HepG2 (cell line): ENCODE measurements around the gene LHFPL2. TPM values are rescaled to one million over a fixed set of nuclear protein-coding genes. Genes with fewer than 3 reads are reported as not detected.
A peak's percentile ranks its signal among the peaks of the same experiment; 100 is the strongest.

Experiments used
- ATAC-seq: fragments of 200-7000 bp; cut with Tn5 transposase; 3 replicates; pipeline ENCODE4 v1.9.1; 2020; ENCODE audit warnings: mild to moderate bottlenecking, moderate library complexity
- BruUV-seq: library from RNA; stranded (reverse); fragments of 400-500 nt; replicated peaks from 2 replicates; lab custom pipeline; 2021; lab: Mats Ljungman, UMichigan
- CTCF ChIA-PET: fragments of 300-600 bp; formaldehyde crosslinking; extraction: SDS; loops from one replicate; lab custom pipeline; 2021; ENCODE audit warnings: low total read pairs, inconsistent platforms, low intra/inter-chr PET ratio; lab: Yijun Ruan, JAX
- POLR2A ChIA-PET: fragments of 350-600 bp; sonication (Branson Sonifier 250); formaldehyde crosslinking; loops from one replicate; lab custom pipeline; 2020; ENCODE audit warnings: antibody characterized with exemption, inconsistent platforms; lab: Yijun Ruan, JAX
- DNase-seq: peaks from one replicate; pipeline ENCODE4 v3.0.0-alpha.2; 2015; ENCODE audit warnings: low spot score
- FAIRE-seq: peaks from 3 replicates; lab custom pipeline; 2011; peaks lifted over from hg19 to GRCh38; lab: Jason Lieb, UNC
- H2AFZ ChIP-seq: one replicate; pipeline ENCODE4 v1.6.1; 2011; ENCODE audit warnings: low read length, inconsistent platforms
- H3K27ac ChIP-seq: fragments of 300-600 bp; 3 replicates; pipeline ENCODE4 v1.8.0; 2011; ENCODE audit warnings: mixed run types, mild to moderate bottlenecking, mixed read lengths, low read length, inconsistent platforms; ENCODE audit not compliant: insufficient read depth; ENCODE audit errors: extremely low read length
- H3K27me3 ChIP-seq, 2 experiments: fragments of 200-600 bp in 1 of 2; 2 replicates in 1 of 2; 3 replicates in 1 of 2; pipeline versions ENCODE4 v1.6.0 to v1.8.0; 2011; ENCODE audit warnings: low read length in 2 of 2, mild to moderate bottlenecking in 2 of 2, moderate library complexity in 2 of 2, inconsistent platforms in 1 of 2; ENCODE audit not compliant: insufficient read depth in 2 of 2, control insufficient read depth in 1 of 2
- H3K36me3 ChIP-seq, 2 experiments: fragments of 200-600 bp in 1 of 2; replicated peaks in 1 of 2; 2 replicates in 1 of 2; 3 replicates in 1 of 2; pipeline versions ENCODE4 v1.5.1 to v1.8.0; 2011; ENCODE audit warnings: low read length in 2 of 2, inconsistent platforms in 1 of 2; ENCODE audit not compliant: insufficient read depth in 2 of 2, control insufficient read depth in 1 of 2
- H3K4me1 ChIP-seq: 2 replicates; pipeline ENCODE4 v1.5.1; 2012; ENCODE audit warnings: low read length, inconsistent platforms; ENCODE audit not compliant: insufficient read depth
- H3K4me2 ChIP-seq: 2 replicates; pipeline ENCODE4 v1.6.0; 2011; ENCODE audit warnings: low read depth, low read length, inconsistent platforms
- H3K4me3 ChIP-seq, 3 experiments: fragments of 200-600 bp in 1 of 3; sonication (generic), shearing (Covaris generic) in 1 of 3; replicated peaks in 1 of 3; 2 replicates each; pipeline ENCODE4 v1.5.1; 2011 to 2016; ENCODE audit warnings: low read length in 3 of 3, inconsistent platforms in 2 of 3, low read depth in 2 of 3, mild to moderate bottlenecking in 2 of 3, control low read depth in 1 of 3, mixed read lengths in 1 of 3; ENCODE audit not compliant: insufficient read depth in 1 of 3
- H3K79me2 ChIP-seq: one replicate; pipeline ENCODE4 v1.6.1; 2011; ENCODE audit warnings: low read length, inconsistent platforms; ENCODE audit not compliant: insufficient read depth
- H3K9ac ChIP-seq: 2 replicates; pipeline ENCODE4 v1.6.0; 2011; ENCODE audit warnings: mild to moderate bottlenecking, low read depth, low read length, inconsistent platforms; ENCODE audit not compliant: insufficient read depth
- H3K9me3 ChIP-seq: 2 replicates; pipeline ENCODE4 v1.5.1; 2012; ENCODE audit warnings: mild to moderate bottlenecking, low read length
- H4K20me1 ChIP-seq: 2 replicates; pipeline ENCODE4 v1.6.0; 2011; ENCODE audit warnings: inconsistent platforms, mild to moderate bottlenecking, low read length, moderate library complexity; ENCODE audit not compliant: insufficient read depth
- ERF ChIP-seq: IDR thresholded peaks from 2 replicates; pipeline ENCODE4 v1.6.1; 2018; ENCODE audit warnings: missing biosample characterization, missing genetic modification reagents
- IRF2 ChIP-seq: IDR thresholded peaks from 2 replicates; pipeline ENCODE4 v1.6.1; 2018; ENCODE audit warnings: missing genetic modification reagents, missing compliant biosample characterization
- ISL2 ChIP-seq: sonication (generic); formaldehyde crosslinking; IDR thresholded peaks from 2 replicates; pipeline ENCODE4 v1.5.0; 2020; ENCODE audit warnings: missing genetic modification reagents
- KDM1A ChIP-seq: IDR thresholded peaks from 2 replicates; pipeline ENCODE4 v1.6.1; 2016; ENCODE audit warnings: missing compliant biosample characterization
- KLF12 ChIP-seq: sonication (generic); formaldehyde crosslinking; IDR thresholded peaks from 2 replicates; pipeline ENCODE4 v1.4.0; 2020; ENCODE audit warnings: missing genetic modification reagents, borderline replicate concordance
- KLF6 ChIP-seq: IDR thresholded peaks from 2 replicates; pipeline ENCODE4 v1.8.0; 2016; ENCODE audit warnings: missing biosample characterization, missing genetic modification reagents
- POLR2A ChIP-seq, 2 experiments: IDR thresholded peaks; 2 replicates each; pipeline ENCODE4 v1.6.1; 2011; ENCODE audit warnings: low read depth in 2 of 2, low read length in 2 of 2, mild to moderate bottlenecking in 1 of 2, moderate library complexity in 1 of 2; ENCODE audit not compliant: insufficient read depth in 1 of 2
- RAD21 ChIP-seq: fragments of 450-650 bp; formaldehyde crosslinking; IDR thresholded peaks from 2 replicates; pipeline ENCODE4 v1.5.0; 2020; ENCODE audit warnings: mild to moderate bottlenecking
- TAF1 ChIP-seq: sonication (generic); formaldehyde crosslinking; IDR thresholded peaks from 2 replicates; pipeline ENCODE4 v1.4.0; 2020; ENCODE audit warnings: missing genetic modification reagents
- ZBTB7B ChIP-seq: sonication (generic); formaldehyde crosslinking; IDR thresholded peaks from 2 replicates; pipeline ENCODE4 v1.4.0; 2020; ENCODE audit warnings: missing genetic modification reagents
- ZFX ChIP-seq: sonication (generic); formaldehyde crosslinking; IDR thresholded peaks from 2 replicates; pipeline ENCODE4 v1.4.0; 2020; ENCODE audit warnings: mild to moderate bottlenecking, low read depth, missing genetic modification reagents, moderate library complexity
- ZHX1 ChIP-seq: sonication (generic); formaldehyde crosslinking; IDR thresholded peaks from 2 replicates; pipeline ENCODE4 v1.8.1; 2022; ENCODE audit warnings: low read depth, mild to moderate bottlenecking, missing genetic modification reagents
- ZMAT5 ChIP-seq: sonication (generic); formaldehyde crosslinking; IDR thresholded peaks from 2 replicates; pipeline ENCODE4 v1.5.0; 2020; ENCODE audit warnings: mild to moderate bottlenecking, low read depth, missing genetic modification reagents, borderline replicate concordance
- ZNF772 ChIP-seq: sonication (generic); formaldehyde crosslinking; IDR thresholded peaks from 2 replicates; pipeline ENCODE4 v1.5.0; 2020; ENCODE audit warnings: mild to moderate bottlenecking, missing genetic modification reagents
- WGBS: methylation state at CpG from one replicate; pipeline ENCODE4 v1.1.6; 2017; ENCODE audit warnings: low lambda C conversion rate; 5-methylcytosine and 5-hydroxymethylcytosine counted together
- in situ Hi-C: cut with HindIII; loops from 2 replicates; pipeline ENCODE4 v1.10.0; 2017; ENCODE audit warnings: low pct_unique_long_range_greater_than_20kb; ENCODE audit not compliant: extremely low pct_ligation_motif_present
- intact Hi-C: fragments of 100-400 bp; cut with micrococcal nuclease; formaldehyde crosslinking; loops from one replicate; pipeline ENCODE4 v1.10.0; 2022; ENCODE audit not compliant: unreplicated experiment
- polyA plus RNA-seq, 8 experiments: library from polyadenylated mRNA; depleted of rRNA in 3 of 8; stranded (reverse) in 7 of 8; unstranded in 1 of 8; fragments of >200 nt; fragmentation: Illumina TruSeq in 4 of 8; extraction: Trizol in 4 of 8; gene quantifications; 2 replicates each; pipeline versions ENCODE4 v1.2.1 to v1.2.3, GENCODE V29; 2011 to 2016; ENCODE audit warnings: low read depth in 4 of 8, missing spikeins in 1 of 8, mixed read lengths in 1 of 8; ENCODE audit not compliant: insufficient read depth in 1 of 8
- total RNA-seq, 5 experiments: library from RNA; depleted of rRNA; stranded (reverse); fragments of >200 nt; fragmentation: Illumina TruSeq; extraction: Trizol; gene quantifications; 2 replicates each; pipeline ENCODE4 v1.2.3, GENCODE V29; 2016; ENCODE audit warnings: low read depth in 1 of 5
- TF ChIP-seq, protein P1 (sequence below): sonication (generic); formaldehyde crosslinking; IDR thresholded peaks from 2 replicates; pipeline ENCODE4 v1.4.0; 2020; ENCODE audit warnings: missing genetic modification reagents

LHFPL2 gene
- total and polyA plus RNA-seq, 2 of the 13 experiments (the other 11 are each of a cell fraction or from before 2014, with no cell fraction given), result 6.0 to 20.0 TPM

GRCh38 chr5:78649211-78649695 lies 681 bp upstream of the LHFPL2 start:
- Histone ChIP-seq H3K79me2 (peaks cover 35% of the 10 kb centered on the region), H3K27ac (peak overlapping the region; percentile 53), H3K4me1 (peaks cover 58% of the 10 kb centered on the region), H3K9ac (peak overlapping the region; percentile 84), H3K27me3 (no peaks in the 10 kb centered on the region), H3K36me3 (no peaks in the 10 kb centered on the region), H3K4me2 (peak overlapping the region; percentile 88)
- ChIA-PET CTCF (no interaction called here), POLR2A (interaction anchor here (0.8 to 2.2 kb wide), 6 partner anchors 8 to 314 kb away, joined by 3 to 8 read pairs (median 3); no protein-coding TSS in a partner anchor)
- peak; percentile 18 for FAIRE-seq
- BruUV-seq, result TSS peak; percentile 87
- in situ Hi-C loops, result no loop called here
- ATAC-seq, result peak; percentile 14
- TF ChIP-seq TAF1 (CRISPR knock-in tag), result 0 out of 2 replicates have a peak, but pooled peaks have one; percentile 17
- peak; percentile 16; the same call in 1 of the 2 replicates for TF ChIP-seq ISL2 (CRISPR knock-in tag)
- no peak for TF ChIP-seq KDM1A (CRISPR knock-in tag)
- TF ChIP-seq RAD21, result 0 out of 2 replicates have a peak, but pooled peaks have one; percentile 0
- TF ChIP-seq IRF2 (CRISPR knock-in tag), result 0 out of 2 replicates have a peak, but pooled peaks have one; percentile 7
- TF ChIP-seq ZHX1 (CRISPR knock-in tag), result no peak
- TF ChIP-seq KLF6 (CRISPR knock-in tag), result no peak
- peak; percentile 26; the same call in 1 of the 2 replicates for TF ChIP-seq ZNF772
- TF ChIP-seq KLF12 (CRISPR knock-in tag), result 0 out of 2 replicates have a peak, but pooled peaks have one; percentile 2
- 0 out of 2 replicates have a peak, but pooled peaks have one; percentile 19 for TF ChIP-seq ZBTB7B (CRISPR knock-in tag)
- 0 out of 4 replicates have a peak, but pooled peaks of 1 of the 2 experiments have one; percentile 37 for TF ChIP-seq POLR2A (IDR thresholded peaks at IDR 0.05; ENCODE audit: insufficient read depth in 1 of 2, low read depth in 2 of 2, low read length in 2 of 2)
- no peak for TF ChIP-seq ERF (CRISPR knock-in tag)
- TF ChIP-seq, protein P1, sequence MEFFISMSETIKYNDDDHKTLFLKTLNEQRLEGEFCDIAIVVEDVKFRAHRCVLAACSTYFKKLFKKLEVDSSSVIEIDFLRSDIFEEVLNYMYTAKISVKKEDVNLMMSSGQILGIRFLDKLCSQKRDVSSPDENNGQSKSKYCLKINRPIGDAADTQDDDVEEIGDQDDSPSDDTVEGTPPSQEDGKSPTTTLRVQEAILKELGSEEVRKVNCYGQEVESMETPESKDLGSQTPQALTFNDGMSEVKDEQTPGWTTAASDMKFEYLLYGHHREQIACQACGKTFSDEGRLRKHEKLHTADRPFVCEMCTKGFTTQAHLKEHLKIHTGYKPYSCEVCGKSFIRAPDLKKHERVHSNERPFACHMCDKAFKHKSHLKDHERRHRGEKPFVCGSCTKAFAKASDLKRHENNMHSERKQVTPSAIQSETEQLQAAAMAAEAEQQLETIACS, result no peak
- TF ChIP-seq ZMAT5 (CRISPR knock-in tag), result no peak
- TF ChIP-seq ZFX (CRISPR knock-in tag), result peak; percentile 7; the same call in 1 of the 2 replicates
- TF ChIP-seq, all 625 proteins: peak for 9
- Histone ChIP-seq H3K9me3 (no peaks in the 10 kb centered on the region), H2AFZ (no peak overlapping the region), H4K20me1 (no peaks in the 10 kb centered on the region; the same call in 1 of the 2 replicates), H3K4me3 (peak overlapping the region; percentile 64 to 97 (median 84))
- intact Hi-C loops, result loop anchor here (5.0 to 10.0 kb wide), 6 partner anchors 76 to 336 kb away; partner anchors contain the start of gene ARSB
- WGBS, result 8% methylated on average over 4 of the region's 23 CpGs
- peak; percentile 27 for DNase-seq
